Retina (tissue), 1 donor: Measurements from ENCODE around the gene ATF7.
A peak's percentile ranks its signal among the peaks of the same experiment; 100 is the strongest.
"Not testable (repeated sequence)": the region's sequence is repeated elsewhere in the genome, so short reads cannot be mapped to it uniquely, and the experiment has no call there.

Source experiments
- DNase-seq: peaks from one replicate; pipeline ENCODE4 v3.0.0-alpha.2; 2016

Gene ATF7

DNA sequence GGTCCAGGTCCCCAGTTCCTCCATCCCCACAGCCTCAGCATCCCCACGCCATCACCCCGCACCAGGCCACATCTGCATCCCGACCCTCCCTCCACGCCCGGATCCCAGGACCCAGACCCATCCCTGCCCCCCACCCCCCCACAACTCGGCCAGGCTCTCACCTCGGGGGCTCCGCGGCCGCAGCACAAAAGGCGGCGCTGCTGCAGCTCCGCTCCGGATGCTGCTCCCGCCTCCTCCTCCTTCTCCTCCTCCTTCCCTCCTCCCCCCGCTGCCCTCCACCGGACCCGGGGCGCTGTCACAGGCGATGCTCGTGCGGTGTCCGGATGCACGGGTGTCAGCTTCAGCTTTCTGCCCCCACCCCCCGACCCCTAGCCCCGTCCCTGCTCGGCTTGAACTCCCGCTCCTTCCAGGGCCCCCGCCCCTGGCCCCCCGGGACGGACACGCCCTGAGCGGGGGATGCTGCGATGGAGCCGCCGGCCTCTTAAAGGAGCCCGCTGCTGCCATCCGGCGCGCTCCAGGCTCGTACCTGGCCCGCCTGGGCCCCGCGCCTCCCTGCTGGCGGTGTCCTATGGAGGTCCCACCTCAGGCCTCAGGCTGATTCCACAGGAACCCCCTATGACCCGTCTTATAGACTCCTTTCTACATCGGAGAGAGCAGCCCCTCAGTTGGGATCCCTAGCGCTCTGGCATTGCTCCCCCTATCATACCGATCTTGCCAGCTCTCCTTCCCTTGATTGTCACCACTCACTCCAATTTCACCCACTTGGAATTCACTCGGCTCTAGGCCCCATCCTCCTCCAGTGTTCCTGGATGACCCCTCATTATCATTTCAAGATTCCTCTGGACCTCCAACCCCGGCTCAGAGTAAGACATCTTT, 126.7 kb downstream of the ATF7 start, which contains the start of gene MAP3K12:
Gene MAP3K12, minus strand, starts transcription at position 193 of the 876 bp plus-strand sequence. CDS start 12,067 bp downstream, outside the sequence.
- peak; percentile 80 for DNase-seq

DNA sequence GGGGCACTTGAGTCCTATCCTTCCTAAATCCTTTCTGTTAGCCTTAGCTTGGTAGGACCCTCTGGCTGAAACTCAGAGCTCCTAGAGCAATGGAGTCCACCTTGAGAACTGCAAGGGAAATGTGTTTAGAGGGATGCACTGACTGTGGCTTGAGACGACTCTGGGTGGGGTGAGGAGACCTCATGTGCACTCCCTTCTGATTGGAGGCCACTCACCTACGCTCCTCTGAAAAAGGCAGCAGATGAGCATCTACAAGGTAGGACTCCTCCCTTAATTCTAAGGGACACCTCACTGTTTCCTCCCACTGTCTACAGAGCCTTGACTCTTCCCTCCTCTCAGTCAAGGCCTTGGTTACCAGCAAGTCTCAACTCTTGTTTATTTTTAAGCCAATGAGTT, 127.9 kb downstream of the ATF7 start:
- no peak for DNase-seq

DNA sequence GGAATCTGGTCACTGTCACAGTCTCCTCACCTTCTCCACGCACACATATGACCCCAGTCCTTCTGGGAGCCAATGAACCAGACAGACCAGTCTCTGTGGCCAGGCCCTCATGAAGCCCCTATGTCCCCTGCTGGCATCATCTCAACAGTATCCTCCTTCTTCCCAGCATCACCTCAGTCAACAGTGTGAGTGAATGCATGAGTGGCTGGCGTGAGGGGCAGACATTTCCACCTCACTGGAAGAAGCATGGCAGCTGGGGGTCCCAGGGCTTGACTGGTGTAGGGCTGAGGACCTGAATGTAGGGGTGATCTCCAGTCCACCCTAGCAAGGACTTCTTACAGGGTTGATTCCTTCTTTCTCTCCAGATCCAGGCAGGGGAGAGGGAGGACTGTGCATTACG, 128.7 kb downstream of the ATF7 start:
- no peak for DNase-seq

DNA sequence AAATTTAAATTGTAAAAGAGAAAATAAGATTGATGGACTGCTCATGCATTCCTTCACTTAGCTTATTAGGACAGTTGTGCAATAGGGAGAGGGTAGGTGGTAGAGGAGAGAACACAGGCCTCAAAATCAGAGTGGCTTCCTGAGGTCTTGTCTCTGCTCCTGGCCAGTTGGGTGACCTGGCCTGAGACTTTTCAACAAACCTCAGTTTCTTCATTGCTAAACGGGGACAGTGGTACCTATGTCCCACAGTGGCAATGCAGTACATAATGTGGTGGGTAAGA, 129.5 kb downstream of the ATF7 start:
- no peak for DNase-seq

DNA sequence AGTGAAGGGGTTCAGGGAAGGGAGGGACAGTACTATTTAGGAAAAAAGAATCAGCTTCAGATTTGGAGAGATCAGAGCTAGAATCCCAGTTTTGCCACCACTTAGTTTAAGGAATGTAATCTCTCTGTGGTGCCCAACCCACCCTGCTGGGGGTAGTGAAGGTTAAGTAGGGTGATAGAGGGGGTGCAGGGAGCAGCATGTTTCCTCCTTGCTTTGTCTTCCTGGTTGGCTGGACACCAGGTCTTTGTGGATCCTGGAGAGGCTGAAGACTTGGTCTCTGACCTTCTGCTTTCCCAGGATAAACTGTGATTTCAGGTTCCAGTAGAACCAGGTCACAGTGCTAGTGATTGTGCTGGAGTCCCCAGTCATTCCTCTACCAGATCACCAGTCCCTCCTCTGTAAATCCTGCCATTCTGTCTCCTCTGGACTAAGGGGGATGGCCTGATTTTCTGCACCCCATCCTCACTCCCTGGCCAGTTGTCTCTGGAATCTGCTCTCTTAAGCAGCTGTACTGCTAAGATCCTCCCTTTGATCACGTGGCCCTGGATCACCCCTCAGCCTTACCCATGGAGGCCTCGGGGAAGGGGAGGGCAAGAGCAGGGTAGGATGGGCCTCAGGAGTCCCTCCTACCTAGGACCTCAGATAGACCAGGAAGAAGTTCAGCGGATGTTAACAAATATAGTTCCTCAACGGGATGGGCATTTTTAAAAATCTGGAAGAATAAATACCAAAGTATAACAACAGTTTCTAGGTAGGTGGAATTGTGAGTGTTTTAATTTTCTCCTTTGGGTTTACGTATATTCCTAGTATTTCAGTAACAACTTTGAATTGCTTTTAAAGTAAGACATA, 130.1 kb downstream of the ATF7 start:
- DNase-seq: peak; percentile 44

DNA sequence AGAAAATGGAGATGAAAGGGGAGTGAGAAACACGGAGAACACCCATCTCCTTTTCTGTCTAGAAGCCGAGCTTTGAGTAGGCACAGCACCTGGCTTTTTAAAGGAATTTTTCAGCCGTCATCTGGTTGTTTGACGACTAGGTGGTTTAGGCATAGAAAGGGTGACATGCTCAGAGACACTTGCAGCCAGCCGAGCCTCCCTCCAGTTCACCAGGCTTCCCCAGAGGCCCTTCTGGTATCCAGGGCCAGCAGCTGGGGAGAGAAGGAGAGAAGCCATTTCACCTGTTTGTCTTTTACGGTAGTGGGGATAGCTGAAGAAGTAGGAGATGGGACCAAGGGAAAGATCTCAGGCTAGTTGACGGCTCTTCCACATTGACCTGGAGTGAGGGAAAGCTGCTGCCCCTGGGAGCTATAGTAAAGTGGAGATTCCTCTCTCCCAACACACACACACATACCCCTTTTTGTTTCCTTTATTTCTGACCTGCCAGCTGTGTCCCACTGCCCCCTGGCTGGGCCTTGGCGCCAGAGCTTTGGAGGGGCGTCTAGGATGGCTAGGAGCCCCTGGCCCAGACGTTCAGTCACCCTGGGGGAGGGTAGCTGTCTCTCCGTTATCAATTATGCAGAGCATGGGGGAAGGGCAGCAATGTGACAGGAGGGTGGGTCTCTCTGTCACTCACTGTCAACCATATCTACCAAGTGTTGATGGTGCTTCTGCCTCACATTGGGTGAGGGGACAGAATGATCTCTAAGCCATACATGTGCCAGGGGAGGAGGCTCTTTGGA, 132.4 kb downstream of the ATF7 start:
- peak; percentile 68 for DNase-seq

DNA sequence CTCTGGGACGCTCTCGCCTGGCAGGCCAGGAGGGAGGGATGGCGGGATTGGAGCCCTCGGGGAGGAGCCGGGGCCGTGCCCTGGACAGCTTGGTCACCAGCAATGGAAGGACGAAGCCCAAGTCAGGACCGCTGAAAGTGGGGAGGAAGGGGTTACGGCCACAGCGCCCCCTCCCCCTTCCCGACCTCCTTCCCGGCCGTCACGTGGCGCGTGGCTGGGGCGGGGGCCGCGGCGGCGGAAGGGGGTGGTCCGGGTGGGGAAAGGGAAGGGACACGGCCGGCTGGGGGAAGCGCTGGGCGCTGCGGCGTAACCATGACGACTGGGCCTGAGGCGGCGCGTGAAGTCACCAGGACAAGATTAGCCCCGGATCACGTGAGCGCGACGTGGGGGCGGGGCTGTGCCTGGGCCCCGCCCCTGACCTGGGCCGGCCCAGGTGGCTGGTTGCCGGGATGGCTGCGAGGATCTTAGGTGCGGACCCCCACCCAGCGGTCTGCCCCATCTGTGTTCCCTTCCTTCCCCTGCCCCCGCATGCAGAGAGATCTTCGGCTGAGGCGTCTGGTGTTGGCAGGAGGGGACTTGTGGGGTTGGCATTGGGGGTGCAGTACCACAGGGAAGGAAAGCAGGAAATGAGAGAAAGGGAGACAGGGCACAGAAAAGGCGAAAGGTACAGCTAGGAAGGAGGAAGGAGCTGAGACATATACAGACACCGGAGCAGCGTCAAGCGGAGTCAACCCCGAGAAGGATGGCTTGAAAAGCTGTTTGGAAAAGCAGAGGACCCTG, 133.2 kb downstream of the ATF7 start:
- peak; percentile 95 for DNase-seq

DNA sequence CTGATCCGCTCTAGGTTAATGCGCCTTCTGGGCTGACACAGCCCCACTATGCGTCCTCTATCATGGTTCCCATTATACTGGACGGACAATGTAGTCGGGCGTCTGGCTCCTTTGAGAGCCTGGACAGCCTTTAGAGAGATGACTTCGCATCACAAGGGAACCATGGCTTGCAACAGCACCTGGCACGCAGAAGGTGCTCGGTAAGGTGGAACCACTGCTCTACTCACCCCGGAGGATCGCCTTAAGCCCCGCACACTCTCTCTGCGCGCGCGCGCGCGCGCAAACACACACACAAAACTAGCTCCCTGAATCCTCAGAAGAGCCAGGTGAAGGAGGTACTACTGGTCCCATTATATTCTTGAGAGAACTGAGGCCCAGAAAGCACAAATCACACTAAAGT, 134.0 kb downstream of the ATF7 start:
- peak; percentile 62 for DNase-seq

DNA sequence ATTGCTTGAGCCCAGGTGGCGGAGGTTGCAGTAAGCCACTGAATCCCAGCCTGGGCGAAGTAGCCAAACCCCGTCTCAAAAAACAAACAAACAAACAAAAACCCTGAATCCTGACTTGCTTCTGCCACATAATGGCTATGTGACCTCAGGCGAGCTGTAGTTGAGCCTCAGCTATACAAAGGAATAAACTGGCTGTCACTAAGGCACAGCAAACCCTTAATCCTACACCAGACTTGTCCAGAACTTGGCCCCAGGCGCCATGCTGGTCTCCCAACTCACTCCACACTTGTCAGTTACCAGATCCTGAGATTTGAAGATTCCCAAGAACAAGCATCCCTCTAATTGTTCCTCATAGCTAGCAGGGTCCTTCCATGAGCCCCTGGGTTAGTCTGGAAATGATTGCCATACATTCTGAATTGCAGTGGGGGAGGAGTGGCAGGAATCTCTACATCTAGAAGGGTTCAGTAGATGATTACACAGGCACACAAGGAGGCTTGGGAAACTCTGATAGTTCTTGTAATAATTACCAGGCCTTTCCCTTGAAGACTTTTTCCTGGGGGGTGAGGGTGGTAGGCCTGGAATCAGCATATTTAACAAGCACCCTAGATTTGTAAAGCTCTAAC, 136.8 kb downstream of the ATF7 start:
- no peak for DNase-seq

DNA sequence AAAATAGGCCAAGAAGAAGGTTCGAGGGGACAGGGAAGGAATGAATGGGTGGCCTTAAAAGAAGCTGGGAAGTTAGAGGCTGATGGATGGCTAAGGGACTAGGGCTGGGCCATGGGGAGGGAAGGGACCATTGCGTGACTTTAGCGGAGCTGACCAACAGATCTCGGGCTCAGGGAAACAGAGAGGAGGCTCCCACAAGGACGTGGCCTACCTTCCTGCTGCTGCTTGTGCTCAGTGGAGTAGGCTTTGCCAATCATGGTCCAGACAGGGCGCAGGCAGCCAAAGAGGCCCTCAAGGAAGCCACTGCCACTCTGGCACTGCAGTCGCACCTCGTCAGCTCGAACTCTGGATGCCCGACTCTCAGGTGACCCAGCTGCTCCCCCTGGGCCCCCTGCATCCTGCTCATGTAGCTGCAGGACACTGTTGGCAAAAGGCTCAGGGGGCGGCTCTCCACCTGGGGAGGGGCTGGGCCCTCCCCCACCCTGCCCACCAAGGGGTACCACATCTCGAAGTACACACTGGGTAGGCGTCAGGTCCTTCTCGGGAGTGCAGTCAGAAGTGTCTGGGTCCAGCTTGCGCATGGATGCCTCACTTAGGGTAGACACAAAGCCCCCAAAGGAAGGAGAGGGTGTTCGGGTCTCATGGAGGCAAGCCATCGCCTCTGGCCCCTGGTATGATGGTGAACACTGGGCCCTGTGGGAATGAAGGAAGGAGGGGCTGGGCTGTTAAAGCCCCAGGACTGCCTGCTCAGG, 139.3 kb downstream of the ATF7 start:
- no peak for DNase-seq

DNA sequence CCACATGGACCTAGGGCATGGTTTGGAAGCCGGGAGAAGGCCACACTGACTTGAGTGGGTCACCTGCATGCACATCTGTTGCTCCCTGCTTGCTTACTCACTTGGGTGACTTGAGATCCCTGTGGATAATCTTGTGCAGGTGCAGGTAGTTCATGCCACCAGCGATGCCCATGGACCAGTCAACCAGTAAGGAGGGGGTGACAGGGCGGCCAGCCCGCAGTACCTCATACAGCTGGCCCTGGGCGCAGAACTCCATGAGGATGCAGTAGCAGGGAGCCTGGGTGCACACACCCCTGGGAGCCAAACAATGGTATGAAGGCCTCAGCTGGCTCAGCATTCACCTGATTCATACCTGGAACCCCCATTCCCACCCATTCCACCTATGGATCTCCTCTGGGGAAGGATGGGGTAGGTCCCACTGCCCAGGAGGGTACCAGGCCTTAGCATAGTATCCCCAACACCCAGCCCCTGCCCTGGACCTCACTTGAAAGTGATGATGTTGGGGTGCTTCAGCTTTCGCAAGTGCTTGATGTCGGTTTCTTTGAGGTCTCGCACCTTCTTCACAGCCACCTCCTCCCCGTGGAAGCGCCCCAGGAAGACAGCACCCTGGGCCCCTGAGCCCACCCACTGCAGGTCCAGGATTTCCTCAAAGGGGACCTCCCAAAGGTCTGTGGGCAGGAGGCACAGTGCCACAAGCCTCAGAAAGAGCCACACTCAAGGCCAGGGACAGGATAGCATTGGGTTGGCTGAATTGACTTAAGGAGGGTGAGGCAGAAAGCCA, 140.0 kb downstream of the ATF7 start:
- DNase-seq: no peak

DNA sequence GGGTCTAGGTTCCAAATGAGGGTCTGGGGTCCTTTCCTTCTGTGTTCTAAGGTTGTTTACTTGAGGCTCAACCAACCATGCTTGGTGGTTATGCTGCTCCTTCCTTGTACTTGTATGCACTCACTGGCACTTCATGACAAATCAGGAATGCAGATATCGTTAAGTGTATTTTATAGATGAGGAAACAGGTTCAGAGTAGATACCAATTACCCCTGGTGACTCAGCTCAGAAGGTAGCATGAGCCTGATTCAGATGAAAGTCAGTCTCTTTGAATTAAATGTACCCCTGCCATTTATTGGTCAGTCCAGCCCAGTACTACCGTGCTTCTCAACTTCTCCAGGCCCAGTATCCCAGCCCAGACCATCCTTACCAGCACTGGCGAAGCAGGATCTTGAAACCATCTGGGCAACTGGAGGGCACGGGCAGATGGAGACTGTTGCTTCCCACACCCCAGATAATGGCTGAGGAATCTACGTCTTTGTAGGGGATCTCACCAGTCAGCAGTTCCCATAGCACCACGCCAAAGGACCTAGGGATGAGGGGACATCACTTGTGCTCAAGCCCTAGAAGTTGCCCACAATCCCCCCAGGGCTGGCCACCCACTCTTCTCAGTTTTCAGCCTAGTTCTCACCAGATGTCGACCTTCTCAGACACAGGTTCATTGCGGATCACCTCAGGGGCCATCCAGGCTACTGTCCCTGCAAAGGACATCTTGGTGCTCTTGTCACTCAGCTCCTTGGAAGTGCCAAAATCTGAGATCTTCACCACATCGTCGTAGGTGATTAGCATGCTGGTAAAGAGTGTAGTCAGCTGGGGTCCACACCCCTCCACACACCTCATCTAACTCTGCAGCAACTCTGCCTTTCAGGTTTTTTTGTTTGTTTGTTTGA, 141.3 kb downstream of the ATF7 start:
- no peak for DNase-seq

DNA sequence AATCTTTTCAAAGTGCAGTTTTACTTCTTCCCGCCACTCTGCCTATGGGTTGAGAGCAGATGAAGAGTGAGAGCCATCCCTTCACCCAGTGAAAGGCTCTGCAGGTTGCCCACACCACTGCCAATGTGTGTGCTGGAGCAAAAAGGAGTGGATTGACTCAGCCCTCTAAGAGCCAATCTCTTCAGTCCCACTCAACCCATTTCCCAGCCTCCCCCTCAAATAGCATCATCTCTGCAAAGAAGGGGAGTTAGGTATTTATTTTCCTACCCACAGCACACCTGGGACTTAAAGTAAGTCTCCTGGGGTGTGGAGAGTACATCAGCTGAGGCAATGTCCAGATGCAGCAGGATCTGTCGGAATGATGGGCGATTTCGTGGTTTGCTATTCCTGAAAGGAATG, 142.2 kb downstream of the ATF7 start:
- DNase-seq: no peak

DNA sequence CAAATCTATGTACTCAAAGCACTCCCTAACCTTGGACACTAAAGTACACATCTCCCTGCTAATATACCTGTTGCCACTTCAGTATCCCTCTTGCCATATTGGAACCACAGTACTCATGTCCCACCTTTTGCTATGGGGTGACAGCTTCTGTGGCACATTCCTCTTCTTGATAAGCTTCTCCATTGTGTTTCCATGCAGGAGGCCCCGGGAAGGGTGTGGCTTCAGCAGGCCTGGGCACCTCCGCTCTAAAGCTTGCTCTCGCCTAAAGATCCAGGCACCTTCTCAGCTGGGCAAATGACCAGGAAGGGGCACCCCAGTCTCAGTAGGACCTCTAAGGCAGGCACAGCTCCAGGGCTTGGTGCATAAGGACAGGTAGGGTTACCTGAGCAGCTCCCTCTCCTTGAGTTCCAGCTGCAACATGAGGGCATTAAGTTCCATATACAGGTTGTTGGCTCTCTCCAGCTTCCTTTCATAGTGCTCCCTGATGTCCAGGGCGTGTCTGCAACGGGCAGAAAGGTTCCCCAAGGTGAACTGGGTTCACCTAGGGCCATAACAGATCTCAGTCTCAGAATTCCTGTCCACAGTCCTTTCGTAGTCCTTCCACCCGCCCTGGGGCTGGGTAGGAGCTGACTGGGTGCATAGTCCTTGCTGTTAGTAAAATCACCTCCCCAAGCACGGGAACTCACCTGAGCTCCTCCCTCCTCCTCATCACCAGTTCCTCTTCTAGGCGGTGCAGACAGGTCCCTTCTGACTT, 142.8 kb downstream of the ATF7 start:
- no peak for DNase-seq

DNA sequence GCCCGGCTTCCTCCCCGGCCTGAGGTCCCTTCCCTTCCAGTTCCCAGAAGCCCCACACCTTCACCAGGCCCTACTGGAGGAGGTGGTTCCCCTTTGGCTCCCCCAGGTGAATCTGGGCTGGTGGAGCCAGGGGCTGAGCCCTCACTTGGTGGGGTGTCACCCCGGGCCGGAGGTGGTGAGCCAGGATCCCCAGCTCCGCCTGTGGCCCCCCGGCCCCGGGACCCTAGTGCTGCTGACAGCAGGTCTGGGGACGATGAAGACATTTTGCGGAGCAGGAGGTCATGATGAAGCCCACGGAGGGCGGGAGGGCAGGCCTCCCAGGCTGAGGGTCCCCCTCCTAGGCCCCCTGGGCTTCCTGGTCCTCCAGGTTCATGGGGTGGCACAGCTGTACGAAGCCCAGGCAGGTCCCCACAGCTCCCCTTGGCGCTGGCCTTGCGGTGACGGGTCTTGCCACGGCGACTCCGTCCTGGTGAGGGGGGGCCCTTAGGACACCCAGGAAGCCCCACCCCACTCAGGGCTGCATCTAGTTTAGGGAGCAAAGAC, 143.5 kb downstream of the ATF7 start:
- no peak for DNase-seq

DNA sequence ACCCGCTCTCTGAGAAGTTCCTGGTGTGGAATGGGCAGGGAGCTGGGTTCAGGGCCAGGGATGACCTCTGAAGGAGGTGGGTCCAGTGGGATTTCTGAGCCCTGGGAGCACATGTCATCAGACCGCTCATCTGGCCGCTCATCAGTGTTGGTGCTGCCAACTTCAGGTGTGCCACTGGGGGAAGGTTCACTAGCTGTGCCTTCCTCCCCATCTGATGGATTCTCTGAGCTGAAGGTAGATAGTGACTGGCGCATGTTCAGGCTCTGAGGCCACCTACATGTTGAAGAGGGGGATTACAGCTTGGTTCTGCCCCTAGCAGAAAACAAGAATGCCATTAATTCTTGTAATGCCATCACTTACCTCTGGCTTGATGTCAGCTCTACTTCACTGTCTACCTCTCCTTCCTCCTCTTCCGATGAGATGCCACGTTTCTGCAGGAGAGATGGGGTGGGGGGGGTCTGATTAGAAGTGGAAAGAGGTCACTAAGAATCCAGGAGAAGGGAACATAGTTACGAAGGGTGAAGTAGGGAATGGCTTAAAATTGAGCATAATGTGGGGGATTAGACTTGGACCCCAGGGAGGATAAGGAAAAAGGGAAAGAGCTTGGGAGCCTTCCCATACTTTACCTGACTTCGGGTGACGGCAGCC, 144.1 kb downstream of the ATF7 start:
- no peak for DNase-seq

DNA sequence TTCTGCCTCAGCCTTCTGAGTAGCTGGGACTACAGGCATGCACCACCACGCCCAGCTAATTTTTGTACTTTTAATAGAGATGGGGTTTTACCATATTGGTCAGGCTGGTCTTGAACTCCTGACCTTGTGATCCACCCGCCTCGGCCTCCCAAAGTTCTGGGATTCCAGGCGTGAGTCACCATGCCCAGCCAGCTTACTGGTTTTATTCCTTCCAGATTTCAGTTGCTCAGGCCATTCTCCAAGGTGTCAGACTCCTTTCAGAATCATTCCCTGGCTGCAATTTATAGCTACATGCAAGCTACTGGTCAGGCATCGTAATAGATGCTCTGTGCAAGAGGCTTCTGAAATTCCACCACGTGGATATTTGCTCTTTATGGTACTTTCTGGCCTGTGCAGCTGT, 144.7 kb downstream of the ATF7 start:
- not testable (repeated sequence) for DNase-seq
